ENCODE measurements around the gene HSPG2. TPM values are rescaled to one million over a fixed set of nuclear protein-coding genes. Genes with fewer than 3 reads are reported as not detected.
"Not testable (repeated sequence)": the region's sequence is repeated elsewhere in the genome, so short reads cannot be mapped to it uniquely, and the experiment has no call there.

The HSPG2 gene
- total RNA-seq, 2 donors from 2014 or later = 1.2 to 1.6 TPM

DNA sequence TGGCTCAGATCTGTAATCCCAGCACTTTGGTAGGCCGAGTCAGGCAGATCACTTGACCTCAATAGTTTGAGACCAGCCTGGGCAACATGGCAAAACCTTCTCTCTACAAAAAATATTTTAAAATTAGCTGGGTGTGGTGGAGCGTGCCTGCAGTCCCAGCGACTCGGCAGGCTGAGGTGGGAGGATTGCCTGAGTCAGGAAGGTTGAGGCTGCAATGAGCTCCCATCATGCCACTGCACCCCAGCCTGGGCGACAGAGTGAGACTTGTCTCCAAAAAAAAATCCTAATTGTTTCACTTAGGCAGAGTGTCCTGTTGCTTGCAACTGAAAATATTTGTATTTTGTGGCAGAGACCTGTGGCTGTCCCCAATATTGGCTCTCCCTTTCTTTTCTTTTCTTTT lies 32.0 kb upstream of the HSPG2 start:
- ATAC-seq; H3K9me3 ChIP-seq (ENCODE audit: control insufficient read depth, low read length, poor library complexity, severe bottlenecking); H3K4me3 Mint-ChIP-seq; DNase-seq; H3K27ac Mint-ChIP-seq; H3K36me3 Mint-ChIP-seq (ENCODE audit: low read depth); H3K27me3 Mint-ChIP-seq; H3K4me1 Mint-ChIP-seq: not testable (repeated sequence)

GRCh38 chr1:21967216-21967615 lies 30.1 kb upstream of the HSPG2 start:
- not testable (repeated sequence) for H3K27me3 Mint-ChIP-seq; H3K4me1 Mint-ChIP-seq; H3K9me3 ChIP-seq (ENCODE audit: control insufficient read depth, low read length, poor library complexity, severe bottlenecking); H3K4me3 Mint-ChIP-seq; DNase-seq; ATAC-seq; H3K27ac Mint-ChIP-seq; H3K36me3 Mint-ChIP-seq (ENCODE audit: low read depth)

DNA sequence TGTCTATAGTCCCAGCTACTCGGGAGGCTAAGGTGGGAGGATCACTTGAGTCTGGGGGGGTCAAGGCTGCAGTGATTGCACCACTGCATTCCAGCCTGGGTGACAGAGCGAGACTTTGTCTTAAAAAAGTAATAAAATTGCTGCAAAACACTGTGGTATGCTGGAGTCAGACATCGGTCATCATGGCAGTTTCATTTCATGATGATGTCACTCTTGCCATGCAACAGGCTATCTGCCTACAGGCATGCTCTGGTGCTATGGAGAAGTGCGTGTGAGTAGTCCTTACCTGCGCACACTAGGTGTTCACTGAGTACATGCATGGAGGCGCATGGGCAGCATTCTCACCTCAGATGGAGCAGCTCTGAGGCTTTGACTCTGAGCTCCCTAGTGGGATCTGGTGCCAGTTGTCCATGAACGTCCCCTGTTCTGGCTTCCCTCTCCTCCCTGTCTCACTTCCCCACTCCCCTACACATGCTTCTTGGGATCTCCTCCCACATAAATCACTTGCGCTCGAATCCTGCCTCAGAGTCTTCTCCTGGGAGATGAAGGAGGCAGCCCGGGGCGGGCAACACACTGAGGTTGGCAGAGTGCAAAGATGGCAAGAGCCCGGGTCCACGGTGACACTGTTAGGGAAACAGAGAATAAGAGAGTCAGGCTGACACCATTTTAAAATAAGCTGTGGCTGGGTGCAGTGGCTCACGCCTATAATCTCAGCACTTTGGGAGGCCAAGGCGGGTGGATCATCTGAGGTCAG lies 29.3 kb upstream of the HSPG2 start:
- H3K27ac Mint-ChIP-seq = no peak overlapping the region
- no peaks in the 10 kb centered on the region for H3K36me3 Mint-ChIP-seq (ENCODE audit: low read depth)
- peaks cover 10% of the 10 kb centered on the region for H3K27me3 Mint-ChIP-seq
- H3K9me3 ChIP-seq (ENCODE audit: control insufficient read depth, low read length, poor library complexity, severe bottlenecking) = no peaks in the 10 kb centered on the region
- no peak overlapping the region for H3K4me3 Mint-ChIP-seq
- peaks cover 9% of the 10 kb centered on the region for H3K4me1 Mint-ChIP-seq
- no peak for ATAC-seq
- no peak for DNase-seq

DNA sequence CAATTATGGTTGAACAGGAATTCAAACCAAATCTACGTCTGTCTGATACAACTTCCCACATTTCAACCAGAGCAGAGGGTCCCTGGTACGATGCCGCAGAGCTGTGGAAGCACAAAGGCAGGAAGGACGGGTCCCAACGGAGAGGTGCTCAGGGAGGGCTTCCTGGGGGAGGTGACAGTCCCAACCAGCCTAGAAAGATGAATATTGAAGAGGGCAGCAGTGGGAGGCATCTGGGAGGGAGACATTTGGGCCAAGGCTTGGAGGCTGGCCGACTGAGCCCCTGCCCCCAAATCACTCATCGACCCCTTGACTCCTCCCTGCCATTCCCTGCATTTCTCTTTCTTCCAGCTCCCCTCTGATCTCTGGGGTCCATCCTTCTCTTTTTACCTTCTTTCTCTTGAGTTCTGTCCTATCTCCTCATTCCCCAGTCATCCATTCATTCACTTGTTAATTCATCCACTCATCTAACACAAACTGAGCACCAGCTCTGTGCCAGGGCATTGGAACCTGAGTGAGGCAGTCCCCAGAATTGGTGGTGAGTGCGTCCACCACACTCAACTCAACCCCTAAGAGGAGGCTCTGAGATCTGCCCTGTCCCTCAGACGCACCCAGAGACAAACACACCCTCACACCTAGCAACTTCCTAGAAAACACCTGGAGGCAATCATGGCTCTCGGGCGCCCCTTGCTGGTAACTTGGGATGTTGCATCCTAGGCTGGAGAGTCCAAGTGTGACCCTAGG lies 26.5 kb upstream of the HSPG2 start:
- H3K27me3 Mint-ChIP-seq = peaks cover 10% of the 10 kb centered on the region
- H3K27ac Mint-ChIP-seq = peak overlapping the region; percentile 37
- DNase-seq = peak; percentile 64 to 84 (median 64)

DNA sequence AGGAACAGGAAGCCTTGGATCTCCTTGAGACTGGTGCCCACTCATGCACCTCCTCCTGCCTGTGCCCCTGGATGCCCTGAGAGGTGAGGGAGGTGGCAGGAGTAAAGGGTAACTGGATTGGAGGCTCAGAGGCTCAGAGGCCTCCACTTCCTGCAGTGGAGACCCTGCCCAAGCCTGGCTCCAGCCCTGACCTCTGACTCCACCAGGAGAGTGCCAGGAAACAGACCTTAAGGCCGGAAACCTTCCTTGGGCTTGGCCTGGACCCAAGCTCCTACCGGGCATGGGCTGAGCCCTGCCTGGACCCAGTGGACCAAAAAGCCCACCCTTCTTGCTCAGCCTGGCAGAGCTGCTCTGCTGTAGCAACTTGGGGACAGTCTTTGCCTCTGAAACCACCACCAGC lies 24.7 kb upstream of the HSPG2 start:
- ATAC-seq = no peak
- H3K4me1 Mint-ChIP-seq = peaks cover 19% of the 10 kb centered on the region
- no peaks in the 10 kb centered on the region for H3K36me3 Mint-ChIP-seq (ENCODE audit: low read depth)
- DNase-seq = no peak
- H3K9me3 ChIP-seq (ENCODE audit: control insufficient read depth, low read length, poor library complexity, severe bottlenecking) = no peaks in the 10 kb centered on the region
- peaks cover 10% of the 10 kb centered on the region for H3K27me3 Mint-ChIP-seq
- no peak overlapping the region for H3K4me3 Mint-ChIP-seq
- H3K27ac Mint-ChIP-seq = no peak overlapping the region

More for the DNA sequence above, 26.5 kb upstream of the HSPG2 start:
- Mint-ChIP-seq H3K4me3 (no peak overlapping the region), H3K4me1 (peaks cover 8% of the 10 kb centered on the region), H3K36me3 (ENCODE audit: low read depth) (no peaks in the 10 kb centered on the region)
- H3K9me3 ChIP-seq (ENCODE audit: control insufficient read depth, low read length, poor library complexity, severe bottlenecking) = no peaks in the 10 kb centered on the region
- peak; percentile 98 for ATAC-seq

DNA sequence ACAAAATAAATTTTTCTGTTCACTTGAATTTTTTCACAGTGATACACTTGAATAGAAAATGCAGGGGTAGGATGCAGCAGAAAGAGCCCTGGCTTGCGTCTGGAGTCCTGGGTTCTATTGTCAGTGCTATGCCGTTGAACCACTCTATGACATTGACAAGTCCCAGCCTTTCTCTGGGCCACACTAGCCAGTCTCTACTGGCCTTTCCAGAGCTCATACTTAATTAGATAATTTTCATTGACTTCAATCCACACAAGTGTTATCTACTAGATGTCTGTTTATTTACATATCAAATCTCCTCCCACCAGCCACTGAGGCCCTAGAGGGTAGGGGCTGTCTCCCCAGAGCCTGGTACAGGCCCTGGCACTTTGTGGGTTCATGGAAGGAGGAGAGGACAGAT lies 24.2 kb upstream of the HSPG2 start:
- DNase-seq (no peak), ATAC-seq (no peak)
- no peak overlapping the region for H3K4me3 Mint-ChIP-seq
- no peak overlapping the region for H3K27ac Mint-ChIP-seq
- H3K36me3 Mint-ChIP-seq (ENCODE audit: low read depth) = no peaks in the 10 kb centered on the region
- H3K4me1 Mint-ChIP-seq = peaks cover 20% of the 10 kb centered on the region
- H3K27me3 Mint-ChIP-seq = peaks cover 10% of the 10 kb centered on the region
- no peaks in the 10 kb centered on the region for H3K9me3 ChIP-seq (ENCODE audit: control insufficient read depth, low read length, poor library complexity, severe bottlenecking)

- H3K27me3 Mint-ChIP-seq = peaks cover 6% of the 10 kb centered on the region
- H3K9me3 ChIP-seq (ENCODE audit: control insufficient read depth, low read length, poor library complexity, severe bottlenecking) = no peaks in the 10 kb centered on the region
- peaks cover 14% of the 10 kb centered on the region for H3K4me1 Mint-ChIP-seq
- peak overlapping the region; percentile 85 for H3K4me3 Mint-ChIP-seq
- H3K36me3 Mint-ChIP-seq (ENCODE audit: low read depth) = no peaks in the 10 kb centered on the region
- ATAC-seq (peak; percentile 97), DNase-seq (peak; percentile 30 to 39 (median 32))
- peak overlapping the region; percentile 93 for H3K27ac Mint-ChIP-seq
Observed at GRCh38 chr1:21956720-21957552, 19.8 kb upstream of the HSPG2 start.

- no peak for DNase-seq
Observed at GRCh38 chr1:21955501-21956281, 18.6 kb upstream of the HSPG2 start.

GRCh38 chr1:21955058-21955457 lies 17.9 kb upstream of the HSPG2 start:
- Mint-ChIP-seq H3K4me1 (peaks cover 14% of the 10 kb centered on the region), H3K4me3 (no peak overlapping the region), H3K36me3 (ENCODE audit: low read depth) (no peaks in the 10 kb centered on the region), H3K27ac (no peak overlapping the region), H3K27me3 (peaks cover 6% of the 10 kb centered on the region)
- no peaks in the 10 kb centered on the region for H3K9me3 ChIP-seq (ENCODE audit: control insufficient read depth, low read length, poor library complexity, severe bottlenecking)
- no peak for DNase-seq
- no peak for ATAC-seq

More at GRCh38 chr1:21955501-21956281, 18.6 kb upstream of the HSPG2 start:
- H3K9me3 ChIP-seq (ENCODE audit: control insufficient read depth, low read length, poor library complexity, severe bottlenecking) = no peaks in the 10 kb centered on the region
- Mint-ChIP-seq H3K27ac (peak overlapping the region; percentile 93), H3K4me1 (peaks cover 14% of the 10 kb centered on the region), H3K4me3 (no peak overlapping the region), H3K36me3 (ENCODE audit: low read depth) (no peaks in the 10 kb centered on the region), H3K27me3 (peaks cover 6% of the 10 kb centered on the region)
- ATAC-seq = no peak

- Mint-ChIP-seq H3K4me1 (peaks cover 8% of the 10 kb centered on the region), H3K36me3 (ENCODE audit: low read depth) (no peaks in the 10 kb centered on the region), H3K27ac (no peak overlapping the region), H3K27me3 (peaks cover 6% of the 10 kb centered on the region), H3K4me3 (peak overlapping the region; percentile 69)
- DNase-seq = no peak
- no peaks in the 10 kb centered on the region for H3K9me3 ChIP-seq (ENCODE audit: control insufficient read depth, low read length, poor library complexity, severe bottlenecking)
- no peak for ATAC-seq
Observed at GRCh38 chr1:21952786-21953520, 15.8 kb upstream of the HSPG2 start.

GRCh38 chr1:21951226-21951870 lies 14.2 kb upstream of the HSPG2 start:
- Mint-ChIP-seq H3K4me1 (no peaks in the 10 kb centered on the region), H3K4me3 (no peak overlapping the region), H3K27me3 (peaks cover 6% of the 10 kb centered on the region), H3K36me3 (ENCODE audit: low read depth) (no peaks in the 10 kb centered on the region), H3K27ac (no peak overlapping the region)
- no peaks in the 10 kb centered on the region for H3K9me3 ChIP-seq (ENCODE audit: control insufficient read depth, low read length, poor library complexity, severe bottlenecking)
- DNase-seq (no peak), ATAC-seq (no peak)

DNA sequence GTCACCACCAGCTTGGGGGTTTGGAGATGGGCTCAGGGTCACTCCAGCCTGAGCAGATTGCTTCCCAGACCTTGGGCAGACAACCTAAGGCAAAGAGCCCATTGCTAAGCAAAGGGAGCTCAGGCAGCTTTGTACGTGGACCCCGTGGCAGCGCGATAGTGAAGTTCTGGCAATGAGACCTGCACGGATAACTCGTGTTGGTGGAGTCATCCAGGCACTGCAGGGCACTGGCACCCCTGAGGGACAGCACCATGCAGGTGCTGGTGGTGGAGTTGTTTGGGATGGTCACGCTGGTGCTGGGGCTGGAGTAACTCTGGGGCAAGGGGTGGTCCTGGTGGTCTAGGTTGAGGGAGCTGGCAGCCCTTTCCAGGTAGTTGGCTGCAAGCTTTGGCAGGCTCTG lies 13.6 kb upstream of the HSPG2 start:
- ATAC-seq = no peak
- no peak for DNase-seq
- Mint-ChIP-seq H3K36me3 (ENCODE audit: low read depth) (no peaks in the 10 kb centered on the region), H3K4me1 (no peaks in the 10 kb centered on the region), H3K27me3 (peaks cover 6% of the 10 kb centered on the region), H3K4me3 (no peak overlapping the region), H3K27ac (no peak overlapping the region)
- H3K9me3 ChIP-seq (ENCODE audit: control insufficient read depth, low read length, poor library complexity, severe bottlenecking) = no peaks in the 10 kb centered on the region
